SK-N-SH (cell line): ENCODE results near the gene ACTA1.

Experiments
- EP300 ChIP-seq, 2 experiments: IDR thresholded peaks; 2 replicates each; pipeline versions ENCODE4 v1.4.0 to v1.6.1; 2012; ENCODE audit warnings: borderline replicate concordance in 1 of 2, low read depth in 1 of 2, low read length in 1 of 2
- FOSL2 ChIP-seq: IDR thresholded peaks from 2 replicates; pipeline ENCODE4 v1.4.0; 2012; ENCODE audit warnings: low read depth, mild to moderate bottlenecking, moderate library complexity, borderline replicate concordance
- NFIC ChIP-seq: IDR thresholded peaks from 2 replicates; pipeline ENCODE4 v1.4.0; 2012; ENCODE audit warnings: borderline replicate concordance
- TF ChIP-seq, protein P1 (sequence below): IDR thresholded peaks from 2 replicates; pipeline ENCODE4 v1.6.1; 2012; ENCODE audit warnings: mild to moderate bottlenecking, low read depth, low read length, moderate library complexity
- TF ChIP-seq, protein P2 (sequence below): fragments of 200-600 bp; sonication (generic); IDR thresholded peaks from 2 replicates; pipeline ENCODE4 v1.6.1; 2017; ENCODE audit warnings: antibody characterized with exemption, mild to moderate bottlenecking, moderate library complexity
- TF ChIP-seq, protein P3 (sequence below): fragments of 150-350 bp; IDR thresholded peaks from 2 replicates; pipeline ENCODE4 v1.6.1; 2017; ENCODE audit warnings: antibody characterized with exemption, low read length, low read depth, borderline replicate concordance

DNA sequence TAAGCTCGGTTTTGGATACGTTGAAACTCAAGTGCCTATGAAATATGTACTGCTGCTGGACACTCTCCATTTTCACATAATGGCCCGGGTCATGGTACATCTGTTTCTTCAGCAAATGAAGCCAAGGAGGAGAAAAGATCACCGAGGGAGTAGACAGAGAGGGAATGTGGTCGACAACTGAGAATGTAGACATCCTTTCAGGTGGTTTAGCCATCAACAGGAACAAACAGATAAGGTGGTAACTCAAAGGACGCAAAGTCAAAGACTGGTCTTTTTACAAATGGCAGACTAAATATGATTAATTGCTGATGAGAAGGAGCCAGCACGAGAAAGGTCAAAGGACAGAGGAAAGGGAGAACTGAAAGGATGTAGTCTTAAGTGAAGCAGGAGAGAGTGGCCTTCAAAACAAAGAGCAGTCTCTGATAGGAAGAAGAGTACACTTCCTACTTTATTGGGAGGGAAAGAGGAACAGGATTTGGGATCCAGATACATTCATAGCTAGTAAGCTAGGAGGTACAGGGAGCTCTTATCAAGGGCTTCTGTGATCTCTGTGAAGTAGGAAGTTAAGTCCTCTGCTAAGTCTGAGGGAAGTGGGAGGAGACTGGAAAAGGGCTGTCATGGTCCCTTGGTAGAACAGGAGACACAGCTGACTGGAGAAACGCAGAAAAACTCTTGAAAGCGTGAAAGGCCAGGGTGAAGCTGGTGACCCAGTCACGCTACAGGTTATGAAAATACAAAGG lies 45.9 kb upstream of the ACTA1 start:
- TF ChIP-seq, protein P1, sequence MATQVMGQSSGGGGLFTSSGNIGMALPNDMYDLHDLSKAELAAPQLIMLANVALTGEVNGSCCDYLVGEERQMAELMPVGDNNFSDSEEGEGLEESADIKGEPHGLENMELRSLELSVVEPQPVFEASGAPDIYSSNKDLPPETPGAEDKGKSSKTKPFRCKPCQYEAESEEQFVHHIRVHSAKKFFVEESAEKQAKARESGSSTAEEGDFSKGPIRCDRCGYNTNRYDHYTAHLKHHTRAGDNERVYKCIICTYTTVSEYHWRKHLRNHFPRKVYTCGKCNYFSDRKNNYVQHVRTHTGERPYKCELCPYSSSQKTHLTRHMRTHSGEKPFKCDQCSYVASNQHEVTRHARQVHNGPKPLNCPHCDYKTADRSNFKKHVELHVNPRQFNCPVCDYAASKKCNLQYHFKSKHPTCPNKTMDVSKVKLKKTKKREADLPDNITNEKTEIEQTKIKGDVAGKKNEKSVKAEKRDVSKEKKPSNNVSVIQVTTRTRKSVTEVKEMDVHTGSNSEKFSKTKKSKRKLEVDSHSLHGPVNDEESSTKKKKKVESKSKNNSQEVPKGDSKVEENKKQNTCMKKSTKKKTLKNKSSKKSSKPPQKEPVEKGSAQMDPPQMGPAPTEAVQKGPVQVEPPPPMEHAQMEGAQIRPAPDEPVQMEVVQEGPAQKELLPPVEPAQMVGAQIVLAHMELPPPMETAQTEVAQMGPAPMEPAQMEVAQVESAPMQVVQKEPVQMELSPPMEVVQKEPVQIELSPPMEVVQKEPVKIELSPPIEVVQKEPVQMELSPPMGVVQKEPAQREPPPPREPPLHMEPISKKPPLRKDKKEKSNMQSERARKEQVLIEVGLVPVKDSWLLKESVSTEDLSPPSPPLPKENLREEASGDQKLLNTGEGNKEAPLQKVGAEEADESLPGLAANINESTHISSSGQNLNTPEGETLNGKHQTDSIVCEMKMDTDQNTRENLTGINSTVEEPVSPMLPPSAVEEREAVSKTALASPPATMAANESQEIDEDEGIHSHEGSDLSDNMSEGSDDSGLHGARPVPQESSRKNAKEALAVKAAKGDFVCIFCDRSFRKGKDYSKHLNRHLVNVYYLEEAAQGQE: no peak
- TF ChIP-seq, protein P2, sequence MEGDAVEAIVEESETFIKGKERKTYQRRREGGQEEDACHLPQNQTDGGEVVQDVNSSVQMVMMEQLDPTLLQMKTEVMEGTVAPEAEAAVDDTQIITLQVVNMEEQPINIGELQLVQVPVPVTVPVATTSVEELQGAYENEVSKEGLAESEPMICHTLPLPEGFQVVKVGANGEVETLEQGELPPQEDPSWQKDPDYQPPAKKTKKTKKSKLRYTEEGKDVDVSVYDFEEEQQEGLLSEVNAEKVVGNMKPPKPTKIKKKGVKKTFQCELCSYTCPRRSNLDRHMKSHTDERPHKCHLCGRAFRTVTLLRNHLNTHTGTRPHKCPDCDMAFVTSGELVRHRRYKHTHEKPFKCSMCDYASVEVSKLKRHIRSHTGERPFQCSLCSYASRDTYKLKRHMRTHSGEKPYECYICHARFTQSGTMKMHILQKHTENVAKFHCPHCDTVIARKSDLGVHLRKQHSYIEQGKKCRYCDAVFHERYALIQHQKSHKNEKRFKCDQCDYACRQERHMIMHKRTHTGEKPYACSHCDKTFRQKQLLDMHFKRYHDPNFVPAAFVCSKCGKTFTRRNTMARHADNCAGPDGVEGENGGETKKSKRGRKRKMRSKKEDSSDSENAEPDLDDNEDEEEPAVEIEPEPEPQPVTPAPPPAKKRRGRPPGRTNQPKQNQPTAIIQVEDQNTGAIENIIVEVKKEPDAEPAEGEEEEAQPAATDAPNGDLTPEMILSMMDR: no peak
- TF ChIP-seq, protein P3, sequence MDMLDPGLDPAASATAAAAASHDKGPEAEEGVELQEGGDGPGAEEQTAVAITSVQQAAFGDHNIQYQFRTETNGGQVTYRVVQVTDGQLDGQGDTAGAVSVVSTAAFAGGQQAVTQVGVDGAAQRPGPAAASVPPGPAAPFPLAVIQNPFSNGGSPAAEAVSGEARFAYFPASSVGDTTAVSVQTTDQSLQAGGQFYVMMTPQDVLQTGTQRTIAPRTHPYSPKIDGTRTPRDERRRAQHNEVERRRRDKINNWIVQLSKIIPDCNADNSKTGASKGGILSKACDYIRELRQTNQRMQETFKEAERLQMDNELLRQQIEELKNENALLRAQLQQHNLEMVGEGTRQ: no peak
- TF ChIP-seq EP300 (IDR thresholded peaks at IDR 0.05; ENCODE audit: borderline replicate concordance in 1 of 2, low read depth in 1 of 2, low read length in 1 of 2): no peak
- TF ChIP-seq NFIC: no peak
- TF ChIP-seq FOSL2: no peak
